Lung (tissue), 12 donors: ENCODE data around the gene RCVRN. TPM values are rescaled to one million over a fixed set of nuclear protein-coding genes. Genes with fewer than 3 reads are reported as not detected.

Experiments
- ATAC-seq: fragments of 200-7000 bp; cut with Tn5 transposase; one replicate; pipeline ENCODE4 v1.9.1; 2020; ENCODE audit warnings: moderate number of reproducible peaks; ENCODE audit not compliant: insufficient read depth, low FRiP score
- DNase-seq, 3 donors: peaks; one replicate each; pipeline ENCODE4 v3.0.0-alpha.2; 2013 to 2017
- H3K27ac ChIP-seq, 2 donors: one replicate each; pipeline ENCODE4 v1.5.1; 2013; ENCODE audit warnings: mild to moderate bottlenecking in 2 of 2, moderate library complexity in 2 of 2, control low read depth in 1 of 2, inconsistent platforms in 1 of 2, low read depth in 1 of 2, low read length in 1 of 2
- H3K27me3 ChIP-seq, 3 donors: one replicate each; pipeline ENCODE4 v1.5.1; 2013; ENCODE audit warnings: low read length in 2 of 3; ENCODE audit not compliant: control insufficient read depth in 3 of 3, insufficient read depth in 3 of 3
- H3K36me3 ChIP-seq, 4 donors: one replicate each; pipeline ENCODE4 v1.5.1; 2013; ENCODE audit warnings: low read length in 4 of 4, mild to moderate bottlenecking in 1 of 4, moderate library complexity in 1 of 4; ENCODE audit not compliant: control insufficient read depth in 4 of 4, insufficient read depth in 4 of 4
- H3K4me1 ChIP-seq, 5 donors: one replicate each; pipeline ENCODE4 v1.5.1; 2013; ENCODE audit warnings: low read length in 5 of 5, mild to moderate bottlenecking in 2 of 5, moderate library complexity in 1 of 5; ENCODE audit not compliant: control insufficient read depth in 5 of 5, insufficient read depth in 5 of 5
- H3K4me3 ChIP-seq: one replicate; pipeline ENCODE4 v1.5.1; 2013; ENCODE audit warnings: mild to moderate bottlenecking, control low read depth, moderate library complexity
- H3K9ac ChIP-seq, 2 donors: one replicate each; pipeline ENCODE4 v1.5.1; 2013; ENCODE audit warnings: low read length in 2 of 2, control low read depth in 1 of 2; ENCODE audit not compliant: insufficient read depth in 1 of 2
- H3K9me3 ChIP-seq, 4 donors: one replicate each; pipeline ENCODE4 v1.5.1; 2013; ENCODE audit warnings: low read length in 3 of 4, mild to moderate bottlenecking in 1 of 4, moderate library complexity in 1 of 4; ENCODE audit not compliant: control insufficient read depth in 4 of 4, insufficient read depth in 3 of 4
- CTCF ChIP-seq: IDR thresholded peaks from 2 replicates; pipeline ENCODE4 v1.5.1; 2012; ENCODE audit warnings: mild to moderate bottlenecking; ENCODE audit errors: control extremely low read depth, extremely low read depth
- WGBS, 2 donors: extraction: QIAGEN DNeasy Blood & Tissue Kit; methylation state at CpG; one replicate each; pipeline ENCODE4 v1.1.7; 2013; 5-methylcytosine and 5-hydroxymethylcytosine counted together
- polyA plus RNA-seq, 2 donors: library from polyadenylated mRNA; stranded (reverse); fragments of 200-250 nt; gene quantifications; one replicate each; pipeline ENCODE4 v1.2.1, GENCODE V29; 2013
- total RNA-seq, 2 donors: library from RNA; depleted of rRNA in 1 of 2; stranded (reverse); fragments of >200 nt in 1 of 2; gene quantifications; one replicate each; pipeline ENCODE4 v1.2.1, GENCODE V29; 2014 to 2021
- donor health status: control.
- donor health status: control.
- donor health status: Bipolar disorder and iron deficiency.
- donor health status: healthy.
- donor health status: DM: yes; HTN: yes; CAD: no.

RCVRN gene
- total and polyA plus RNA-seq, 4 donors: 0.09 to 0.31 (median 0.24) TPM; not detected in 1

DNA sequence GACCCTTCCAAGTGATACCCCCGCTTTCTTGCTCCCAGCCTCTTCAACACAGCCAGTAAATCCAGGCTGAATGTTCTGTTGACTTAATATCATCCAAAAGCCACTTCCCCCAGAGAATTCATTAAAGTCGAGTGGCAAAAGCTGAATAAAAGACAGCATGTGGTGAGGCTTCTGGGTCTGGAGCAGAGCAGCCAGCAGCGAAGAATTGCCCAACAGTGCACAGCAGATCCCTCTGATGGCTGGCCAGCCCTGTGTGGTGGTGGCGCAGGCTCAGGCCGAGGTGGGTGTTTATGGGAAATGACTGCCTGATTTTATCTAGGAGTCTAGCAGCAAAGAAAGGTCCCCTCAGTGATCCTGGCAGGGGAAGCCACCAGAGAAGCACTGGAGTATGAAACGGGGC is 30.3 kb upstream of the RCVRN start:
- H3K9ac ChIP-seq: no peak overlapping the region
- WGBS, 2 donors: 57 to 72% methylated on average over 6 of the region's 6 CpGs
- TF ChIP-seq CTCF: no peak
- ATAC-seq: no peak
- H3K27me3 ChIP-seq: peaks cover 0 to 5% (median 0%) of the 10 kb centered on the region in 3 donors
- DNase-seq: no peak
- H3K27ac ChIP-seq: no peak overlapping the region
- H3K36me3 ChIP-seq: peaks cover 0 to 41% (median 19%) of the 10 kb centered on the region in 4 donors
- peaks cover 0 to 4% (median 1%) of the 10 kb centered on the region in 4 donors for H3K9me3 ChIP-seq
- no peak overlapping the region for H3K4me3 ChIP-seq
- H3K4me1 ChIP-seq: peaks cover 0 to 8% (median 4%) of the 10 kb centered on the region in 5 donors

- no peak overlapping the region for H3K4me3 ChIP-seq
- peaks cover 0 to 5% (median 0%) of the 10 kb centered on the region in 3 donors for H3K27me3 ChIP-seq
- H3K9ac ChIP-seq: no peak overlapping the region
- WGBS, 2 donors: 79 to 89% methylated on average over 7 of the region's 7 CpGs
- H3K27ac ChIP-seq: no peak overlapping the region
- peaks cover 0 to 35% (median 16%) of the 10 kb centered on the region in 4 donors for H3K36me3 ChIP-seq
- no peak for DNase-seq
- H3K9me3 ChIP-seq: peaks cover 0 to 4% (median 1%) of the 10 kb centered on the region in 4 donors
- ATAC-seq: no peak
- H3K4me1 ChIP-seq: peaks cover 0 to 8% (median 4%) of the 10 kb centered on the region in 5 donors
- no peak for TF ChIP-seq CTCF
Measured at GRCh38 chr17:9934331-9934730, 29.3 kb upstream of the RCVRN start.

DNA sequence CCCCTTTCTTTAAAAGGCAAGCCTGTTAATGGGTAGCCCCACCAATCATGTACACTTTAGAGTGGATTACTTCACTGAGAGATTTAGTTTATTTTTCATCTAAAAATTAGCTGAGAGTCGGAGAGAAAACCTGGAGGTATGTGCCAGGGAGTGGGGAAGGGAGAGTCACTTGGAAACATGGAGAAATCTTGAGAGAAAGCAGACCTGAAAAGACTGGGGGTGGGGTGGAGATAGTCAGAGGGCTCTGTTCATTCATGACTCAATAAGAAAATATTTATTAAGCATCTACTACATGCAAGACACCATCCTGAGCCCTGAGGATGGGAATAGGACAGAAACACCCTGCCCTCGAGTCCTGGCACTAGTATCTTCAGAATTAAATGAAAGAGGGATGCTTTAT is 27.4 kb upstream of the RCVRN start:
- ATAC-seq (no peak), DNase-seq (no peak)
- no peaks in the 10 kb centered on the region for H3K9me3 ChIP-seq
- no peak overlapping the region for H3K4me3 ChIP-seq
- peaks cover 0 to 27% (median 10%) of the 10 kb centered on the region in 4 donors for H3K36me3 ChIP-seq
- H3K27ac ChIP-seq: no peak overlapping the region
- H3K27me3 ChIP-seq: peaks cover 0 to 5% (median 0%) of the 10 kb centered on the region in 3 donors
- peaks cover 0 to 8% (median 4%) of the 10 kb centered on the region in 5 donors for H3K4me1 ChIP-seq
- 73 to 95% methylated on average over 2 of the region's 2 CpGs for WGBS, 2 donors
- no peak overlapping the region for H3K9ac ChIP-seq
- no peak for TF ChIP-seq CTCF
